ENCODE data around the gene CRY2.
"Not testable (repeated sequence)": the region's sequence is repeated elsewhere in the genome, so short reads cannot be mapped to it uniquely, and the experiment has no call there.

CRY2 gene

DNA sequence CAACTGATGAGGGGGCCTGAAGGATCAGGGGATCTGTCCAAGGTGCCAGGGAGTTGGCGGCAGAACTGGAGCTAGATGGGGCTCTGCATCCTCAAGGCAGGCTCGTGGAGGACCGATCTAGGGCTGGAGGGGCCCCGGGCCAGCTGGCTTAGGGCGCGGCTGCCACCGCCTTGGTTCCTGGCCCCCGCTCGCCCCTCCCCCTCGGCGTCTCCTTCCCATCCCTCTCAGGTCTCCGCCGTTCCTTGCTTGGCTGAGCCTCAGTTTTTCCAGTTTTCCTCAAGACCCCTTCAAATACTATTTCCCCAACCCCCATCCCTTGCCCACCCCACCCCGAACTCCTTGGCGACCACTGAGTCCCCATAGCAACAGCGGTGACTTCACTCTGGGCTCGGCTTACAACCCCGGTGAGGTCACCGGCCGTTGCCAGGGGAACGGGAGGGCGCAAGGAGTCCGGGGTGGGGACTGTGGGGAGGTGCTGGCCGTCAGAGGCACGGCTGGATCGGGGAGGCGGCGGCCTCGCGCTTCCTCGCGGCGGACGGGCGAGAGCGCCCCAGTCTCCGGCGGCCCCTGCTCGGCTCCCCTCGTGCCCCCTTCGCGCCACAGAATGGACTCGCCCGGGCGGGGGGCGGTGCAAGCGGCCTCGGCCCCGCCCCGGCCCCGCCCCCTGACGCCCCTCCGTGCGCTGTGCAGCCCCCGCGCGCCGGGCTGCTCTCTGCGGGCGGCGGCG, 52.3 kb downstream of the CRY2 start:
- DNase-seq (ENCODE audit: low read depth in 2 of 2): peak; percentile 44 to 52

DNA sequence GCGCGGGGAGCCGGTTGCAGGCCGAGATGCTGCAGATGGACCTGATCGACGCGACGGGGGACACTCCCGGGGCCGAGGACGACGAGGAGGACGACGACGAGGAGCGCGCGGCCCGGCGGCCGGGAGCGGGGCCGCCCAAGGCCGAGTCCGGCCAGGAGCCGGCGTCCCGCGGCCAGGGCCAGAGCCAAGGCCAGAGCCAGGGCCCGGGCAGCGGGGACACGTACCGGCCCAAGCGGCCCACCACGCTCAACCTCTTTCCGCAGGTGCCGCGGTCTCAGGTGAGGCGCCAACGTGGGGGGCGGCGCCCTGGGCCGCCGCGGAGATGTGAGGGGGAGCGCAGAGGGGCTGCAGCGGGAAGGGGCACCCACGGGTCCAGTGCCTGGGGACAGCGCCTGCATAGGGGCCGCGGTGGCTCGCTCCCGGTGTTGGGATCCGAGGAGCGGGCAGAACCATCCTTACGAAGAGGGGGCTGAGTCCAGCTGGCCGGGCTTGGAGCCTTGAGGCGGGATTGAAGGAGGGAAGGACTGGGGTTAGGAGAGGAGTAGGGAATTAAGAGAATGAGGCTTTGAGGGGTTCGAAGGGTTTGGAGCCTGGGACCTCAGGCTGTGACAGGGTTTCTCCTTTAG, 53.0 kb downstream of the CRY2 start:
- DNase-seq (ENCODE audit: low read depth in 2 of 2): not testable (repeated sequence)

DNA sequence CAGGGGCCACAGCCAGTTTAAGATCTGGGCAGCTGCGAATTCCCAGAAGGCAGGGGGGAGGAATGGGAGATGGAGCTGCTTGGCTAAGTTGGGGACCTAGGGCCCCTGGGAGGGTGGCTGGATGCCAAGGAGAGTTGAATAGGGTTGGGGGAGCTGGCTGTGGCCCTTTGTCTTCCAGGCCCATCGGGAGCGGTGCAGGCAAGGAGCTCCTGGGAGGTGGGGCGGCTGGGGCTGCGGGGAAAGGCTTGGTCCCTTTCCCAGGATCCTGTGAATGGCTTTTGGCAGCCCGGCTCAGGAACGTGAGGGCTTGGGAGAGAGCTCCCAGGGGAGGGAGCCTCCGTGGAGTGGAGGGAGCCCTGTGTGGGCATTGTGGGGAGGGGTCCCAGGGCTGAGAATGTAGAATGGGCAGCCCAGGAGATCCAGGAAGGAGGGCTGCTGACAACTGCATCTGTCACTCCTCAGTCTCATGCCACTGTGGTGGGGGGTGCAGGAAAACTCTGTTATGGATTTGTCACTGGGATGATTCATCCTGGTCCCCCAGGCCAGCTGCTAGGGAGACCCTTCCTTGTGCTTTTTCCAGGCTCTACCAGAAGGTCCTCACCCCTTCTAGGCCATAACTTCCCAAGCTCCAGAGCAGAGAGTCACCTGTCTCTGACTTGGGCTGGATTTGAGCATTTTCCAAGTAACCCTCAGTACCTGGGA, 53.8 kb downstream of the CRY2 start:
- DNase-seq (ENCODE audit: low read depth in 2 of 2): no peak

DNA sequence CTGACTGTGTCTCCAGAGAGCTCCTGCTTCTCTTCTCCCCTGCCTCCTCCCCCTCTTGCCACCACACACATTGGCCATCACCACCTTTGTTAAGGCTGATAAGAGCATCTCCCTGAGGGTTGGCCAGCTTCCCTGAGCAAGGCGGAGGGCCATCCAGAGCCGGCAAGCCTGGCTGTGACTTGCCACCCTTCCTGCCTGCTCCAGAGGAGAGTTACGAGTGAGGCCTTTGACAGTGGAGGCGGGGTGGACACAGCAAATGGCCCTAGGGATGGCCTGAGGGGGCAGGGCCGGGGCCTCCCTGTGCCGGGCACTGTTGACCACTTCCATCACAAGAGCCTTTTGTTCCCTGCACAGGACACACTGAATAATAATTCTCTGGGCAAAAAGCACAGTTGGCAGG, 54.4 kb downstream of the CRY2 start:
- no peak for DNase-seq (ENCODE audit: low read depth in 2 of 2)

DNA sequence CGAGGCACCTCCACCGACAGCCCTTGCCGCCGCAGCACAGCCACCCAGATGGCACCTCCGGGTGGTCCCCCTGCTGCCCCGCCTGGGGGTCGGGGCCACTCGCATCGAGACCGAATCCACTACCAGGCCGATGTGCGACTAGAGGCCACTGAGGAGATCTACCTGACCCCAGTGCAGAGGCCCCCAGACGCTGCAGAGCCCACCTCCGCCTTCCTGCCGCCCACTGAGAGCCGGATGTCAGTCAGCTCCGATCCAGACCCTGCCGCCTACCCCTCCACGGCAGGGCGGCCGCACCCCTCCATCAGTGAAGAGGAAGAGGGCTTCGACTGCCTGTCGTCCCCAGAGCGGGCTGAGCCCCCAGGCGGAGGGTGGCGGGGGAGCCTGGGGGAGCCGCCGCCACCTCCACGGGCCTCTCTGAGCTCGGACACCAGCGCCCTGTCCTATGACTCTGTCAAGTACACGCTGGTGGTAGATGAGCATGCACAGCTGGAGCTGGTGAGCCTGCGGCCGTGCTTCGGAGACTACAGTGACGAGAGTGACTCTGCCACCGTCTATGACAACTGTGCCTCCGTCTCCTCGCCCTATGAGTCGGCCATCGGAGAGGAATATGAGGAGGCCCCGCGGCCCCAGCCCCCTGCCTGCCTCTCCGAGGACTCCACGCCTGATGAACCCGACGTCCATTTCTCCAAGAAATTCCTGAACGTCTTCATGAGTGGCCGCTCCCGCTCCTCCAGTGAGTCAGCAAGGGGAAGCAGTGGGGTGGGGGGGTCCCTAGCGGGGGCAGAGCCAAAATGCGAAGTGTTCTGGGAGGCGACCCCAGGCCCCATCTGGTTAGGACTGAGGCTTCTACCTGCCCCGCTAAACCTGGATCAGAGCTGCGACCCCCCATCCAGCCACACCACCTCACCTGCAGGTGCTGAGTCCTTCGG, 55.4 kb downstream of the CRY2 start:
- no peak for DNase-seq (ENCODE audit: low read depth in 2 of 2)

DNA sequence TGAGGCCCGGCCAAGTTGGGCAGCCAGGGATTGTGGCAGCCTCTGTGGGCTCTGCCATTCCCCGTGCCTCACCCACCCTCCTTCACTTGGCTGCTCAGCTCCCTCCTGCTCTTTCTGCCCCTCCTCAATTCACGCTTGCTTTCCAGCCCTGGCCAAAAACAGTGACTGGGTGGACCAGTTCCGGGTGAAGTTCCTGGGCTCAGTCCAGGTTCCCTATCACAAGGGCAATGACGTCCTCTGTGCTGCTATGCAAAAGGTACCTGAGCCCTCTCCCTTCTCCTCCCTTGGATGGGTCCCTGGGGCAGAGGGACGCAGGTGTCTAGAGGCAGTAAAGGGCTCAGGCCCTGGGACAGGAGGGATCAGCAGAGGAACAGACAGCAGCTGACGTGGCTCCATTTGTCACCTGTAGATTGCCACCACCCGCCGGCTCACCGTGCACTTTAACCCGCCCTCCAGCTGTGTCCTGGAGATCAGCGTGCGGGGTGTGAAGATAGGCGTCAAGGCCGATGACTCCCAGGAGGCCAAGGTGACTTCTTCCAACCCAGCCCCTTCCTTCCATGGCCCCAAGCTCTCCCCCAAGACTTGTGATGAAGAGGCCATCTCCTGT, 57.1 kb downstream of the CRY2 start:
- no peak for DNase-seq (ENCODE audit: low read depth in 2 of 2)

DNA sequence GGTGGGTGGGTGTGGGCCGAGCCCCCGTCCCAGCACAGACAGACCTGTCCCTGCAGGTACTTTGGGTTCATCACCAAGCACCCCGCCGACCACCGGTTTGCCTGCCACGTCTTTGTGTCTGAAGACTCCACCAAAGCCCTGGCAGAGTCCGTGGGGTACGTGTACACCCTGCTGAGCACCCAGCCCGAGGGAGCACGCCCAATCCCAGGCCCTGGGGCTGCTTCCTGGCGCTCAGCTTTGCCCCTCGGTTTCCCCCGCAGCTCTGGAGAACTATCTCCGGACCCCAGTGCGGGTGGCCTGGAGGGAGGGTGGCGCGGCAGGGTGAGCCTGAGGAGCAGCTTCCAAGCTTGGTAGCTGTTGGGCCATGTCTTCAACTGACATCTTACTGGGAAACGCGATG, 57.8 kb downstream of the CRY2 start:
- no peak for DNase-seq (ENCODE audit: low read depth in 2 of 2)

DNA sequence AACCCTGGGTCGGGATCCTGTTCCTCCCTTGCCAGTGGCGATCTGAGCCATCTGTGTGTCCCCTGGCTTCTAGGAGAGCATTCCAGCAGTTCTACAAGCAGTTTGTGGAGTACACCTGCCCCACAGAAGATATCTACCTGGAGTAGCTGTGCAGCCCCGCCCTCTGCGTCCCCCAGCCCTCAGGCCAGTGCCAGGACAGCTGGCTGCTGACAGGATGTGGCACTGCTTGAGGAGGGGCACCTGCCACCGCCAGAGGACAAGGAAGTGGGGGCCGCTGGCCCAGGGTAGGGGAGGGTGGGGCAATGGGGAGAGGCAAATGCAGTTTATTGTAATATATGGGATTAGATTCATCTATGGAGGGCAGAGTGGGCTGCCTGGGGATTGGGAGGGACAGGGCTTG, 58.3 kb downstream of the CRY2 start:
- DNase-seq (ENCODE audit: low read depth in 2 of 2): not testable (repeated sequence)

DNA sequence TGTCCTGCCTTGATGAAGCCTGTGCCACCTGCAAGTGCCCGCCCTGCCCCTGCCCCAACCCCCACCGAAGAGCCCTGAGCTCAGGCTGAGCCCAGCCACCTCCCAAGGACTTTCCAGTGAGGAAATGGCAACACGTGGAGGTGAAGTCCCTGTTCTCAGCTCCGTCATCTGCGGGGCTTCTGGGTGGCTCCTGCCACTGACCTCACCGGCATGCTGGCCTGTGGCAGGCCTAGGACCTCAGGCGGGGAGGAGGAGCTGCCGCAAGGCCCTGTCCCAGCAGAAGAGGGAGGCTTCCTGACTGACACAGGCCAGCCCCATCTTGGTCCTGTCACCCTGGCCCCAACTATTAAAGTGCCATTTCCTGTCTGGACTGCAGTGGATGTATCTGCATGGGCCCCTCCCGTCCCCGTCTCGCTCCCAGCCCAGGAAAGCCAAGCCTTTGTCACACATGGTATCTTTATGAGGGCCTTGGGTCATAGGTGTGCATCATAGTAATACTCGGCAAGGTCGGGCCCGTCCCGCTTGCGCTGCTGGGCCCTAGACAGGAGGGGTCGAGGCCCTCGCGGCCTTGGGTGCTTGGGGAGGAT, 58.9 kb downstream of the CRY2 start:
- DNase-seq (ENCODE audit: low read depth in 2 of 2): no peak

DNA sequence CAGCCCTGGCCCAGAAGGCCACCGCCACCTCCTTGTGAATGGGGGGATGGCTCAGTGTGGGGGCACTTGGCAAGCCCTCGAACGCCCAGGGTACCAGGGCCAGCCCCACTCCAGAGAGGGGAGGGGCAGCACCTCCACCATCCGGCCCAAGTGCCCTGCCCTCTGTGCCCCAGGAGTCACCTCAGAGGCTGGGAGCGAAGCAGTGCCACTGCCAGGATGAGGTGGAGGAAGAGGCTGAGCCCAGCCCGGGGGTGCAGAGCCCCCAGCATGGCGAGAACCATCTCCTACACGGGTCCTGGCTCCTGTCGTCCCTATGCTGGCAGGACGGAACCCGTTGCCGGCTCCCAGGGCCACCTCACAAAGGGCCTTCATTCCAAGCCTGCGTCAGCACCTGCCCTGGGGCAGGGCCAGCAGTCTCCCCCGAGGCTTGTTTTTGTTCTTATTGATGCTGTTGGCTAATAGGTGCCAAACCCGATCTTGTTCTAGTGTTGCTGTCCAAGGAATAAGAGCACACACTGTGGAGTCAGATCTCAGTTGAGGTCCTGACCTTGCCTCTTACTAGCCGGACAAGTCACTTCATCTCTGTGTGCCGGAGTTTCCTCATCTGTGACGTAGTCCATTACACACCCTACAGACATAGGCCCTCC, 59.8 kb downstream of the CRY2 start, which contains the start of gene FREY1:
Gene FREY1, minus strand, starts transcription at position 307 of the 647 bp plus-strand sequence. Its CDS starts 26 bp downstream, at position 281.
- no peak for DNase-seq (ENCODE audit: low read depth in 2 of 2)

DNA sequence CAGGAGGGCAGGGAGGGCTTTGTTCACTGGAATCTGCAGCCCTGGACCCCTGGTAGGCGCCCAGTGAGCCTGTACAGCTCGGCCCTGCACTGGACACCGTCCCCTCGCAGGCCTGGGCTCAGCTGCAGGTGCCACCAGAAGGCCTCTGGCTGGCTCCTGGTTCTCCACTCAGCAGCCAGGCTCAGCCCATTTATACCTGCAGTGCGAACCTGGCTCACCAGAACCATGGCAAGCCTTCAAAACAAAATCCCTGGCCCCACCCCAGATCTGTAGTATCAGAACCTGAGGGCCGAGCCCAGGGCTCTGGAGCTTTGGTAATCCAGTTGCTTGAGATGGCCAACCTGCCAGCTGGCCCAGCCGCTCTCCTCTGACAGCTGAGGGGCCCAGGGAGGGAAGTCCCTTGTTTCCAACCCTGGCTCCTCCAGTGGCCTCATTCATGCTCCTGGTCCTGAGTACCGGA, 60.7 kb downstream of the CRY2 start:
- DNase-seq (ENCODE audit: low read depth in 2 of 2): no peak

DNA sequence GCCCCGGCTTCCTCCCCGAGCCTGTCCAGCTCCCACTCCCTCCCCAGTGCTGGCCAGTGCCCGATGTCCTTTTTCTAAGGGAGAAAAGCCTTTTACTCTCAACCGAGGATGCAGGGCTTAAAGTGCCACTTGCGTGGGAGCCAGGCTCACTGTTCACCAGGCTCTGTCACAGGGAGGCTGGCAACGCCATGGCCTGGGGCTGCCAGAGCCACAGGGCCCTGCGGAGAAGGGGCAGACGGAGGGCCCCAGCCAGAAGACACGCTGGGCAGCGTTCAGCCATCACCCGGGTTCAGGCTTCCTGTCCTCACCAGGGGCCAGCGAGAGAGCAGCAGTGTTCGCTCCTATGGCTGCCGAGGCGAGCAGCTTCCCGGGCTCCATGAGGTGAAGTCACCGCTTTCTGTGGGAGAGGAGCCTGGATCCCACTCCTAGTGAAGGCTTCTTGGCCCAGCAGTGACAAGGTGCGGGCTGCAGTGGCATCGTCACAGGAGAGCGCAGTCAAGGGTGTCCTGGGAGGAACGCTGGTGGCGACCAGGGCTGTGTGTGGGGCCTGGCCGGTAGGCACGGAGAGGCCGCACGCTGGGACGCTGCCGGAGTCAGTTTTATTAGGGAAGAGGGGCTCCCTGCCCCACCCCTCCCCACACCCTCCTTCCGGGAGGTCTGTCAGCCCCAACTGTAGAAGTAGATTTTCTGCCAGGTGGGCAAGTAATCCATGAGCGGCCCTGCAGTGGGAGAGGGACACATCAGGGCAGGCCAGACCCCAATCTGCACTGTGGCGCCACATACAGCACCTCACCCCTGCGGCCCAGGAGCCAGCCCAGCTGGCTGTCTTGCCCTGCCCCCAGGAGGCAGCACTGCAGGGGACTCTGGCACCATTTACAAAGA, 62.6 kb downstream of the CRY2 start:
- no peak for DNase-seq (ENCODE audit: low read depth in 2 of 2)

DNA sequence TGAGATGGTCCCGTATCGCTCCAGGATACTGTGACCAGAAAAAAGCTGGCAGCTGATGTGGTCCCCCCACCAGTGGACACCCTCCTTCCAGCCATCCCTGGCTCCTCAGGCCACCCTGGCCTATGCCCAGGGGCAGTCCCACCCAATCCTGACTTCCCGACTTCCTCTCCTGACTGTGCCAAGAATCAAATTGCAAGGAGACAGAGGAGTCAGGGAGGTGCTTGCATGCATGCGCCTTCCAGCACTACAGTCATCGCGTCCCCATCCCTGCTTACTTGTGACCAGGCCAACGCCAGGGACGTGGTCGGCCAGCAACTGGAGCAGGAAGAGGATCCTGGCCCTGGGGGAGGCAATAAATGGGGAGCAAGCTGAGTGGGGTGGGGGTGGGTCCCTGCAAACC, 63.3 kb downstream of the CRY2 start:
- DNase-seq (ENCODE audit: low read depth in 2 of 2): no peak

DNA sequence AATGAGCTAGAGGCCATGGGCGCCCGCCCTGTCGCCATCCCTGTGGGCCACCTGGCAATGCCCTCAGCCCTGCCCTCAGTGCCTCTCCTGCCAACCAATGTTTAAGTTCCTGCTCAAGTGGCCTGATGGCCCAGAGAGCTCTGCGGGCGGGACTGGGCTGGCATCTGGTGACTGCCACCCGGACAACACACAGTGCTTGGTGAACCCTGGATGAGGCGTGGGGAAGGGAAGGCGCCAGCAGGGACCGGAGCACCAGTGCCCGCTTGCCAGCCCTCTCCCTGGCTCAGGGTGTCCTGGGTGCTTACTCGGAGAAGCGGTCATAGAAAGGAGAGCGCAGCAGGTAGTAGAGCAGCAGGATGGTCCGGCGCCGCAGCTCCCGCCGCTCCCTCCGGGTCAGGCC, 66.2 kb downstream of the CRY2 start:
- DNase-seq (ENCODE audit: low read depth in 2 of 2): no peak

DNA sequence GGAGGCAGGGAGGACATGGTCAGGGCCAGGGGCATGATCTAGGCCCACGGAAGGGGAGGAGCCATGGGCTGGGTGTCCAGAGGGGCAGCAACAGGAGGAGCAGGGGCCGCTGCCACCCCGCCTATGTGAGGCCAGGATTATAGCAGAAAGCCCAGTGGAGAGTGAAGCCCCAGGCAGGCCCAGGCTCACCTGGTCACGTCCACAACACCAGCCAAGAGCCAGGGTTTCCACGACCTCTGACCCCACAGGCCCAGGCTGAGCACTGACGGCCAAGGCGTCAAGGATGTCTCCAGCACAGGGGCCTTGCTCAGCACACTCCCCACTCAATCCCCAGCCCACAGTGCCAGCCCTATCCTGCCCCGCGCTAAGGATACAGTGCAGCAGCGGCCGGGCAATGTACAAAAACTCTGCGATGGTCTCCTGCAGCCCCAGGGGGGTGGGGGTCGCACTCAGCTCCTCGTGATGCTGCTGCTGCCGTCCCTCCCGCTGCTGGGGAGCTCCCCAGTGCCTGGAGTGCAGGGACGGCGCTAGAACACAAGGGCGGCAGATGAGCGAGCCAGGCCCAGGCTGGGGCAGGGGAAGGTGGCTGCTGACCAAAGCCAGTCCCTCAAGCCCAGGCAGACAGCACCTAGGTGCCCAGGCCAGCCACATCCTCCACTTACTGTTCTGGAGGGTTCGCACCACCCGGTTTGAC, 66.8 kb downstream of the CRY2 start:
- no peak for DNase-seq (ENCODE audit: low read depth in 2 of 2)

DNA sequence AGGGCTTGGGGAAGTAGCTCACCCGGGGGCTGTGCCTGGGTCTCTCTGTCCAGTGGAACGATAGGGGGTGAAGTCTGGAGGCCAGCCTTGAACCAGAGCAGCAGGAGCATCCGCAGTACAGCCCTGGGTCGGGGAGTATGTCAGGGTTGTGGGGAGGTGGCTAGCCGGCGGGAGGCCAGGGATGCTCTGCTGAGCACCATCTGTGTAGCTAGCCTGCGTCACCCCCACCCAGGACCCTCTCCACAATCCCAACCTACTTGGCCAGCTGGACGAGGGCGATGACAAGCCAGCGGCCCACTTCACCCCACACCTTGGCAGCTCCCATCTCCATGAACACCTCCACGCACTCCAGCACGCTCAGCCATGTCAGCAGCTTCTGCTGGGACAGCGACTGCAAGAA, 68.2 kb downstream of the CRY2 start:
- no peak for DNase-seq (ENCODE audit: low read depth in 2 of 2)

DNA sequence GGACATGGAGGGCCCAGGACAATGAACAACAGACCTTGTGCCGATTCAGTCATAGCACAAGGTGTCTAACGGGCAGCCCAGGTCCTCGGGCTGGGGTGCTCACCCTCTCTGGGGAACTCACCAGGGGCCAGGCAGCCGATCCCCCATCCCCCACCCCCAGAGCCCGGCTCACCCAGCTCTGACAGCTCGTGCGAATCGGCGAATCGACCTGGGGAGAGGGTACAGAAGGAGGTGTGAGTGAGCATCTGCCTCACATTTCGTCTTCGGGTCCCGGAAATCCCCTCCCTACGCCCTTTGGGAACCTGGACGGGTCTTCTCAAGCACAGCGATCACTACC, 70.0 kb downstream of the CRY2 start:
- no peak for DNase-seq (ENCODE audit: low read depth in 2 of 2)

DNA sequence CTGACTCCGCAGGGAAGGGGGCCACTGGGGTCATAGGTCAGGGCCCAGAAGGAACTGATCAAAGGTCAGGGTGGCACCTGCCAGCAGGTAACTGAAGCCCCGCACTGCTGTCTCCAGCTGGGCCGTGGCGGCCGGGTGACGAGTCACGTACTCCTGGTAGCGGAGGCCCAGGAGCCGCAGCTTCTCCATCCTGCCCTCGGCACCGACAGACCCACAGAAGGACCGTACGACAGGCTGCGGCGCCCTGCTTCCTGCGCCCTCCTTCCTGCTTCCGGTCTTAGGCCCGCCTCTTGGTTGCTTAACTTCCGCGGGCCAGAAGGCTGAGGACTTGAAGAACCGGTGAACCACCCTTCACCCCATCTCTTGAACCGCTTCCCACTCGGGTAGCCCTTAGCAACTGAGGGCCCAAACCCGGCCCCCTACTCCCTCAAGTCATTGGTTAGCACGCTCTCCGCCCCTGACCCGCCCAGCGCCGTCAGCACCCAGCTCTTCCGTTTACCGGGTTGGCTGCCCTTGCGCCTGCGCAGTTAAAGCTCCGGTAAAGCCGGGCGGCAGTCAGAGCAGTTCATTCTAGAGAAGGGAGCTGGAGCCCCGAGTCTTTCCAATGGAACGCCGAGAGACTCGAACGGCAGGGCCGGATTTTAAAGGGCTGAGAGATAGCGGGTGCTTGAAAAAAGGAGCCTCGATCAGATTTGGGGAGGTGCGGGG, 70.5 kb downstream of the CRY2 start, which contains the start of gene PEX16:
Gene PEX16, minus strand, starts transcription at position 255 of the 708 bp plus-strand sequence. Its CDS starts 66 bp downstream, at position 189.
- peak; percentile 85 to 92 for DNase-seq (ENCODE audit: low read depth in 2 of 2)
